HG03565 (cell line): ENCODE measurements around the gene SLC25A43.
"Not testable (repeated sequence)": the region's sequence is repeated elsewhere in the genome, so short reads cannot be mapped to it uniquely, and the experiment has no call there.

ENCODE experiments used
- ATAC-seq: cut with Tn5 transposase; IDR thresholded peaks from one replicate; pipeline ENCODE4 v1.9.1; 2021; ENCODE audit warnings: mild to moderate bottlenecking, moderate library complexity; ENCODE audit not compliant: unreplicated experiment

SLC25A43 gene

DNA sequence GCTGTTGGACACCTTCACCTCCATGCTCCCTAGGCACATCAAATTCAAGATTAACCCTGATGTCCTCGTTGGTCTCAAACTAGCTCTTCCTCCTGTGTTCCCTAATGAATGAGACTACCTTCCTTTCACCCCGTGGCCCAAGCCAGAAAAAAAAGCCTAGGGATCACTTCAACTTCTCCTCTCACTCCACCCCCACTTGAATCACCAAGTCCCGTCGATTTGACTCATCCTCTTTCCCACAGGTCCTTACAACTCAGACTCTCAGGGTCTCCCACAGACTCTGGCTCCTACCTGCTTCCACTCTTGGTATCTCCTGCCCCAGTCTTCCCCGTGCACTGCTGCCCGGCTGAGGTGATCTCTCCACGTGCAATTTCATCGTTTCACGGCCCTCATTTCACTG lies 8.5 kb downstream of the SLC25A43 start:
- no peak for ATAC-seq

DNA sequence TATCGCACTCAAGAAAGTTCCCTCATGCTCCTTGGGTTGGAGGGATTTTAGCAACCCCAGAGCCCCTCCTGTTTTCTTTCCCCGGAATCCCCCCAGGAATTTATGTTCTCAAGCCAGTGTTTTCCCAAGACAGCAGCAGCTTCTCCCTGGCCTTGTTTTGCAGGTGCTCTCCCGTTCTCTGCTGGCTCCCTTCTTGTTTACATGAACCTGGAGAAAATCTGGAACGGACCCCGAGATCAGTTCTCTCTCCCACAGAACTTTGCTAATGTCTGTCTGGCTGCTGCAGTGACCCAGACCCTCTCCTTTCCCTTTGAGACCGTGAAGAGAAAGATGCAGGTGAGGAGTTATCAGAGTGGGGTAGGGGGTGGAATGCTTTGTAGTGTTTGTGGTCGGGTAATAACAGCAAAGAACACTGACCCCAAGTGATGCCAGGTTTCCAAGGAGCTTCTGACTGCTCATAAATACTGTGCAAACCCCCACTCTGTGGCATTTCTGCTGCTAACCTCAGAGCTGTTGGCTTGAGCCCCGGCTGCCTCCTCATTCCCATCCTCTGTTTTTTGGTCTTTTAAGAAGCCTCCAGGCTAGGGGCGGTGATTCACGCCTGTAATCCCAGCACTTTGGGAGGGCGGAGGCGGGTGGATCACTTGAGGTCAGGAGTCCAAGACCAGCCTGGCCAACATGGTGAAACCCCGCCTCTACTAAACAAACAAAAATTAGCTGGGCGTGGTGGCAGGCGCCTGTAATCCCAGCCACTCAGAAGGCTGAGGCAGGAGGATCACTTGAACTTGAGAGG lies 11.1 kb downstream of the SLC25A43 start:
- no peak for ATAC-seq

DNA sequence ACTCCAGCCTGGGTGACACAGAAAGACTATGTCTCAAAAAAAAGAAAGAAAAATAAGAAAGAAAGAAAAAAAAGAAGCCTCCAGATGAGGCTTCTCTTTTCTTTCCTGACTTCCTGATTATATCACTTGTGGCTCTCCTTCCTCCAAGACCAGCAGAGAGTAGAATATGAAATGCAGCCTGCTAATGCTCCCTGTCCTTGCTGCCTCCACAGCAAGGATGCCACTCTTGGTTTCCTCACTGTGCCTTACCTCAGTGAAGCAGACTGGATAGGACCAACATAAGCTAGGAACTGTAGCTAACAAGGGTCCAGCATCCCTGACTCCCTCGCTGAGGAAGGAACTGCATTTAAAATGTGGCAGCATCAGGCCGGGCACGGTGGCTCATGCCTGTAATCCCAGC lies 11.7 kb downstream of the SLC25A43 start:
- ATAC-seq = no peak

DNA sequence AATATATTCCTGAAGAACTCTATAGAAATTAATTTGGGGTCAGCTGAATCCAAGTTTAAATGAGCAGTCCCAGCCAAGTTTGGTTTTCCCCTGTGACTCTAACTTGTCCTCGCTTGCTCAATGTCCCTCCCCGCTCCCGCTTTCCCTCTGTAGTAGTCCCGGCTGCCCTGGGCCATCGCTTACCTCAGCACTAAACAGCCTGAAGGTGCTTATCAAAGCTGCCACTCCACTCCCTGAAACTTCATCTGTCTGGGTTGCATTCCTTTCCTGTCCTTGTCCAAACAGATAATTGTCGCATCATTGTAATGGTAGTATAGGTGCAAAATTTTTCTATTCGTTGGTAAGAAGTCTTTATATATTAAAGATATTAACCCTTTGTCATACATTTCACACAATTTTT lies 12.8 kb downstream of the SLC25A43 start:
- ATAC-seq = no peak

DNA sequence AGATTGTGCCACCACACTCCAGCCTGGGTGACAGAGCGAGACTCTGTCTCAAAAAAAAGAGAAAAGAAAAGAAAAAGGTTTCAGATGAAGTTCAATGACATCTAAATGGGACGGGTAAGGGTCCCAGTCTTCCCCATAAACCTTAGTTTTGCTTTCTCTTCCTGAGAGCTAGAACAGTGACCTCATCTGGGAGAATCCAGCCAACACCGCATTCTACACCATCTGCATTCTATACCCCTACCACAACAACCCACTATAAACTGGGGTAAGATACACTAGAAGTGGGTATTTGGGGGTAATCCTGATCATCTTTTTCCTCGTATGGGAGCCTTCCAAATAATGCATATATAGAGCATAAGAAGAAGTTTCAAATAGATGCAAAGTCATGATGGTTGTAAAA lies 18.2 kb downstream of the SLC25A43 start:
- no peak for ATAC-seq

DNA sequence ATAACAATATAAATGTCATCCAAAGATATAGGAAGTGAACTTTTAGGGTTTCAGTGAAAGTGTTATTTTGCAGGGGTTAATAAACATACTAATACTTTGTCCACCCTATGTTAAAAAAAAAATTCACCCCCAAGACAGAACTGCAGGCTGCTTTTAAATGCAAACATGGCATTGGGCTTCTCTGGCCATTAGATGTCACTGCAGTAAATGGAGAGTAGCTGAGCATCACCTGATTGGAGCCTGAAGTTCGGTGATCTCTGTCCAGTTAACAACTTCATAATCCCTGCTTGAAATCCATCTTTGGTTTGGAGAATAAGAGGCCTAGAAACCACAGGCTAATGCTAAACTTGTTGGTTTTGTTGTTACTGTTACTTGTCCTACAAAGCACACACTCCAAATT lies 18.7 kb downstream of the SLC25A43 start:
- no peak for ATAC-seq

DNA sequence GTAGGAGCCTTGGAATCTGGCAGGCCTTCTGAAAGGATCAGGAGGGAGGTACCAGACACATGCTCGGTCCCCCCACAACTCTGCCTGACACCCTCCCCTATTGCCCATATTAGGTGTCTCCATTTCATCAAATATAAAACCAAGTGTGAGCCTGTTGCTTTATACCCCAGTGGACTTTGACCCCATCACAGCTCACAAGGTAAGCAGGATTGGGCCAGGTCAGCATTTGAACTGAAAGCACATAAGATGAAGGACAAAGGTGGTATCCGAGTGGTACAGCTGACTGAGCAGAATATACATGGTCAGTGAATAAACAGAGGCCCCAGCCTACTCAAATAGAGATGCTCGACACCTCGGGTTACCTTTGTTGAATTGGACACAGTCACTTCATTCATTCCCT lies 20.0 kb downstream of the SLC25A43 start:
- ATAC-seq = no peak

DNA sequence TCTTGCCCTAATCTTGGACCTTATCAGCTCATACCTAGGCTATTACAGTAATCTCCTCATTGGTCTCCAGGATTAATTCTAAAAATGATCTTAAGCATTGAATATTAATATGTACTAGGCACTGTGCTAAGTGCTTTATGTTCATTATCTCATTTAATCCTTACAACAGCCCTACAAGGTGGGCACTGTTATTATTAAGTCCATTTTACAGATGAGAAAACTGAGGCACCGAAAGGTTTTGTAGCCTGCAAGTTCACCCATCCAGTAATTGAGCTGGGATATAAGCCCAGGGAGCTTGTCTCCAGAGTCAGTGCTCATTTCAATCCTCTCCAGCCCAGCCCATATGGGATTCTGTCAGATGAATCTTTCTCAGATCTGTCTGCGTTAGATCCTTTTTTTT lies 20.8 kb downstream of the SLC25A43 start:
- ATAC-seq = no peak

DNA sequence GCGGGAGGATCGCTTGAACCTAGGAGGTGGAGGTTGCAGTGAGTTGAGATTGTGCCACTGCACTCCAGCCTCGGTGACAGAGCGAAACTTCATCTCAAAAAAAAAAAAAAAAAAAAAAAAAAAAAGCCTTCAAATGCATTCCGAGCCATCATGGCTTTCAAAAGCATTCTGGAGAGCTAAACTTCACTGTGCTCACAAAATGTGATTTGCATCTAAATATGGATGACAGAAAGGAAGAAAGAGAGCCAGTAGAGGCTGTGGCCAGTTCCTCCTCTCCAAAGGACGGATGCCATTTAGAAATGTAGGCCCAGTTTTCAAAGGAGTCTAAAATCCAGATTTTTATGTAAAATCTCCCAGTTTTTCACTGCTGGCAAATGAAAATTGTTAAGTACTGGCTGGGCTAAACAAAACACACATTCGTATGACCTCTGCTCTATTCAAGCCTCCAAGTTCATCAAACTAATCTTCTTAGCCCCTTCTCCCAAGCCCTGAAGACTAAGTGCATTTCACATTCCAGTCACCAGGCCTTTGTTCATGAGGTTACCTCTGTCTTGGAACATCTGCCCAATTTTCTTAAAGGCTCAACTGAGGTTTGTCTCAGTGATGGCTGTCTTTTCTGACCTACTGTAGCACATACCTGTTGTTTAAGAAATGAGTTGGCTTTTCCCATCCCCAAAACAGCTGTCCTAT lies 22.0 kb downstream of the SLC25A43 start:
- no peak for ATAC-seq

DNA sequence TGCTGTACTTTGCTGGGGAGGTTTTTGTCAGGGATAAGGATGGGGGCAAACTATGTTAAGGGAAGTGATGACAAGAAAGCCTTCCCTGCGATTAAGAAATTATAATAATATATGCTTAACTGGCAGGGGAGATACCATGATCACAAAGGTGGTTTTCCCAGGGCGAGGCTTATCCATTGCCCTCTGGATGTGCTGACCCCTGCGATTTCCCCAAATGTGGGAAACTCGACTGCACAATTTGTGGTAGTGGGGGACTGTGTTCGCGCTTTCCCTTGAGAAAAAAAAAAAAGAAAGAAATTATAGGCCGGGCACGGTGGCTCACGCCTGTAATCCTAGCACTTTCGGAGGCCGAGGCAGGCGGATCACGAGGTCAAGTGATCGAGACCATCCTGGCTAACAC lies 24.5 kb downstream of the SLC25A43 start:
- ATAC-seq = no peak

DNA sequence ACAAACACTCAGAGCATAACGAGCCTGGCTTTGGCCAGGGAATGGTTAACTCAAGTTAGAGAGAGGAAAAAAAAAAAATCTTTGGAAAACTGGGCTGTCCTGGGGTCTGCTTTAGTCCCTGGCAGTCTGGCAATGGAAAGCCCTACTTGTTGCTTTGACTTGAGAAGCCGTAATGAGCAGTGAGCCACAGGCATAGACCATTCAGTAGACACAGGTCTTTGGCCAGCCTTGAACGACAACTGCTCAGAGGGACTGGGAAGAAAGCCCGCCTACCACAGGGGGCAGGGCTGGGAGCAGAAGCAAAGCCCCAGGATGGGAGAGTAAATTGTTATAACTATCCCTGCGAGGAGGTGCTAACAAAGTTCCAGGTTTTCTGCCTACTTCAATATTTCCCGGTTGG lies 25.9 kb downstream of the SLC25A43 start:
- ATAC-seq = no peak

DNA sequence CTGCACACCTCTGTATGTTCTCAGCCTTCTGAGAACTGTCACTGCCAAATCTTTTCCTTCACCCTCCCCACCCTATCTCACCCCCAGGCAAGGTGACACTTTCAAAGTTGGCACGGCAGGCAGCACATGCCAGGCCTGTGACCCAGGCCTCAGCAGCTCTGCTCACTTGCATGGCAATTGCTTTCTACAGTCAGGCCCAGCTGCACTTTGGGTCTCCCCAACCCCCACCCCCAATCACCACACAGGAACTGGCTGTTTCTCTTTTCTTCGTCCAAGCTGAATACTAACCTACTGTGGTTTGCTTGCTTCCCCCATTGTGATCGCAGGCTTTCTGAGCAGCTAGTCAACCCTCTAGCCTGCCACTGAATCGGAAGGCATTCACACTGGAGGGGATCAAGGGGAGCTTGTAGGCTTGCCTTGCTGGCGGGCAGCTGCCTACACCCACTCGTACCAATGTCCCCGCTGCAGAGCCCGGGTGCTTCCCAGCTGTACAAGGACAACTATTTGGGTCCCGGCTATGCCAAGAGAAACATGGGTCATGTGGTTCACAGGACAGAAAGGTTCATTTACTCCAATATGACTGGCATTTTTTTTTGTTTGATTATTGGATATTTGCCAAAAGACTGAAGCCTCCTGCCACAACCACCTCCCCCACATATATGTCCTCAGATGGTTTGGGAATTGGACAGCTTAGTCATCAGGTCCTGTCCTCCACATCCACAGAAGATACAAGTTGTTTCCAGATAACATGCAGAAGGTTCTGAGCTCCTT lies 28.1 kb downstream of the SLC25A43 start:
- ATAC-seq = peak; percentile 56

DNA sequence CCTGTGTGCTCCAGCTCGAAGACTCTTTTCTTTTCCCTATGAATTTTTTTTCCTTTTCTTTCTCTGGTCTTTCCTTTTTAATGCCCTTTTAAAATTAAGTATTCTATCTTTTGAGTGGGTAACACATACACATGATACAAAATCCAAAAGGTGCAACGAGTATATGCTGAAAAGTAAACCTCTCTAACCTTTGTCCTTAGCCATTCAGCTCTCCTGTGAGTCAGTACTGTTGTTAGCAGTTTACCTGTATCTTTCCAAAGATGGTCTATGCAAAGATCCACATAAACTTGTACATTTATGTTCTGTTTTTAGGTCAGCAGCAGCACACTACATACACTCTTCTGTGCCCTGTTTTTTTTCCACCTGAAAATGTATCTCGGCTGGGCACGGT lies 28.7 kb downstream of the SLC25A43 start:
- no peak for ATAC-seq

DNA sequence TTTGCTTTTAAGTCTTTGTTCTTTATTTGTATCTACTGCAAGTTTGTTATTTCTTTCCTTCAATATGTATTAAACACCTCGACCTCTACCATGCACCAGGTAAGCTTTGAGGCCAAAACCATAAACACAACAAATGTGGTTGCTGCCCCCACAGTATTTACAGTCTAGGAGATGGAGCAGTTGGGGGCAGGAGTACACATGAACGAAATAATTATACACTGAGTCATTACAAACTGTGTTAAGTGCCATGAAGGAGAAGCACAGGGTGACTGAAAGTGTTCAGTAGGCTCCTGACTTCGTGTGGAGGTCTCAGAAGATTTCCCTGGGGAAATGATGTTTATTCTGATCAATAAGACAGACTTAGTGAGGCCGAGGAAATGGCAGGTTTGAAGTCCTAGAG lies 30.3 kb downstream of the SLC25A43 start:
- no peak for ATAC-seq

DNA sequence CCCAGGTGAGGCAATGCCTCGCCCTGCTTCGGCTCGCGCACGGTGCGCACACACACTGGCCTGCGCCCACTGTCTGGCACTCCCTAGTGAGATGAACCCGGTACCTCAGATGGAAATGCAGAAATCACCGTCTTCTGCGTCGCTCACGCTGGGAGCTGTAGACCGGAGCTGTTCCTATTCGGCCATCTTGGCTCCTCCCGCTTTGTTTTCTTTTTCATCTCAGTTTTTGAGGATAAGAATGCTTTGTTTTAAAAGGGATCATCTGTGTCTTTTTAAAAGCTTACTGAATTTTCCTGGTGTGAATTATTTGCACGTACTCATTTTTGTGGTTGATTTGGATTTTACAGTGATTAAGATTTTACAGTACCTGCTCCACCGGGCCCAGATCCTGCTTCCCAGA lies 42.2 kb downstream of the SLC25A43 start:
- ATAC-seq = not testable (repeated sequence)

DNA sequence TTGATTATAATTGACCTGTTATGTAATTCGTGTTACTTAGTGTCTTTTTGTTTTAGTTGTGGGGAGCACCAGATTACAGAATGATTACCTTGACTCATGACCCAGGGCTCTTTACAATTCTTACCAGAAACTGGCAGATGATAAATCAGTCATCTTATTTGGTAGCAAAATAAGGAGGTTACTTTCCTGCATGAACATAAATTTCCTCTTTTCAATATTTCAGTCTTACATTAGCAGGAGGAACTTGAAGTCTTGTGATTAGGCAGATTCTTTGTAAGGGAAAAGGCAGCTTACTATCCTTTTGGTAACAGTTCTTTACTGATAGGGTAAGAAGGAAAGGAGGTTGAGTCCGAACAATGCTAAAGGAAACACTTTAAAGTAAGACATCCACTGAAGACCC lies 43.1 kb downstream of the SLC25A43 start:
- ATAC-seq = no peak

DNA sequence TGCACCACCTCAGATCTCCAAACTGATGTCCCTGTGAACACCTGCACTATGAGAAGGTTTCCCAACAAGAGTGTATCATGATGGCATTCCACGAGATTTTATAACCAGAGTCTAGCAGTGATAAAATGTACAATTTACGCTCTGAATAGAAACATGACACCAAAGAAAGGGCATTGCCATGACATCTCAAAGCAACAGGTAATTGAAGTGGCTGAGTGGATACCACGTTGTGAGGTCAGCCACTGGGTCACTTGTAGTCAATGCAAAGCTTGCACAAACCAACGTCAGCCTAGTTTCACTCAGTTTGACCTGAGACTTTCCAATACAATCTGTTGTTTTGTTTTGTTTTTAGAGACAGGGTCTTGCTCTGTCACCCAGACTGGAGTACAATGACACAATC lies 54.1 kb downstream of the SLC25A43 start:
- ATAC-seq = no peak

DNA sequence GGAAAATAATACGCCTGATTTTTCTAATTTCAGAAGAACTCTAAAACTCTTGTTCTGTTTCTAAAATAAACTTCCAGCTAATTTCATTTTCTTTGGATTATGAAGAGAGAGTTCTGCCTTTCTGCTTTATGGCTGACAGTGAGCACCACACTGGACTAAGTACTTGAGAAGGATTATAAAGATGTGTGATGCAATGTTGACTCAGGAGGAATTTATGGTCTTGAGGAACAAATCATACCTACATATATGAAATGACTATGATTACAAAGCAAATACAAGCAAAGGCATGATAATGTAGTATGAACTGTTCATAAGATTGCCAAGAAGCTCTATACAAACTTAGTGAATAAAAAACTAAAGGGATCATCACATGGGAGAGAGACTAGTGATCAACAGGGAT lies 56.1 kb downstream of the SLC25A43 start:
- ATAC-seq = no peak

DNA sequence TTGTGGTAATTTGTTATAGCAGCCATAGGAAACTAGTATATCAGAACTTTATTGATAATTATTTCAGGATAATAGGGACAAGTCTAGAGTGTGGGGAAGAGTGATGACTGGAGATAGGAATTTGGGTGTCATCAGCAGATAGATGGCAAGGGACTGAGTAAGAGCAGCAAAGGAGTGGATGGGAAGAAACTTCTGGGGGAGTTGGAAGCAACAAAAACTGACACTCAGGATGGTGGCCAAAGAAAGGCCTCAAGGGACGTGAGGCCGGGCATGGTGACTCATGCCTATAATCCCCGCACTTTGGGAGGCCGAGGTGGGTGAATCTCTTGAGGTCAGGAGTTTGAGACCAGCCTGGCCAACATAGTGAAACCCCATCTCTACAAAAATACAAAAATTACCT lies 60.0 kb downstream of the SLC25A43 start:
- ATAC-seq = no peak

DNA sequence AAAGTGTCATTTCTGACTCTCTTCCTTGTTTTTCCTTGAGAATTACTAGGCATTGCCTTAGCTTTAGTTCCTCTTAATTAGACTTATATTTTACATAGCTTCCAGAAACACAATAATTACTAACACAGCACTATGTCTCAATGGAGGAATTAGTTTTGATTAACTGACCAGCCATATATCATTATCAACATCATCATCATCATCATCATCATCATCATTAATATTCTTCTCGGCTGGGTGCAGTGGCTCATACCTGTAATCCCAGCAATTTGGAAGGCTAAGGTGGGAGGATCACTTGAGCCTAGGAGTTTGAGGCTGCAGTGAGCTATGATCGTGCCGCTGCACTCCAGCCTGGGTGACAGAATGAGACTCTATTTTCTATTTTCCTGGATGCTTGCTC lies 66.4 kb downstream of the SLC25A43 start:
- no peak for ATAC-seq

DNA sequence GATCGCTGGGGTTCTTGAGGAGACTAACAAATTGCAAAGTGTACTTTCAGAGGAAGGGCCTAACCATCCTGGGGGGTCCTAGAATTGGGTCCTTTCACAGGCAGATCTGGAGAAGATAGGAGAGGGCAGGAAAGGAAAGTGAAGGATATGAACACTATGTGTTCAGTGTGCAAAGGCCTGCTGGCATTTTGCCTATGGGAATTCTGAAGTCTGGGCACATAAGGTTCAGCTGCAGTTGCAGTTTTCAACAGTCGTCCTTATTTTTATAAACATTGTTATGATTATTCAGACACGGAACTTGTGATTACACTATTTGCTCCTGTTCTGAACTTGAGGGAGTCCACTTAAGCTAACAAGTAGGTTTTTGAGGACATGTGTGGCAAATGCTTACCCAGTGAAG lies 67.8 kb downstream of the SLC25A43 start:
- ATAC-seq = no peak

DNA sequence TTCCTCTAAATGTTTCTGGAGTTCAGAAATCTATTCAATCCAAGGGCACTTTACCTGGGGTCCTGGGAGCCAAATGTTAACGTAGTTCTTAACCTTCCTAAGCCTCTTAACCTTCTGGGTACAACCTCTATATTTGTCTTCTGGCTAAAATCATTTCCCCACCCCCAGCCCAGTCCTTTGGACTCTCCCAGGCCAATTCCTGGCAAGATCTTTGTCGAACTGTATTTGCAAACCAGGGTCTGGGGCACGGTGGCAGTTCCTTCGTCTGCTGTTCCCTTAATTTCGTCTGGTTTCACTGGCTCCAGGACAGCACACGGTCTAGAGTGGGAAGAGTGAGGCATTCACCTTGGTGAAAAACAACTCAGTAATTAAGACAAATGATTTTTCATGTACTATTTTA lies 68.3 kb downstream of the SLC25A43 start:
- ATAC-seq = no peak
